HFFc6 (cell line): Measurements from ENCODE around the gene PRKCI. TPM values are rescaled to one million over a fixed set of nuclear protein-coding genes. Genes with fewer than 3 reads are reported as not detected.
A peak's percentile ranks its signal among the peaks of the same experiment; 100 is the strongest.

ENCODE experiments used
- DNase-seq: peaks from one replicate; pipeline ENCODE4 v3.0.0-alpha.2; 2018
- H3K27ac Mint-ChIP-seq: 2 replicates; pipeline ENCODE4 v1.8.0; 2020; ENCODE audit warnings: mild to moderate bottlenecking, mixed read lengths
- H3K27me3 Mint-ChIP-seq: 2 replicates; pipeline ENCODE4 v1.8.0; 2021; ENCODE audit warnings: mild to moderate bottlenecking, moderate library complexity, mixed read lengths; ENCODE audit not compliant: insufficient read depth
- H3K36me3 Mint-ChIP-seq: 2 replicates; pipeline ENCODE4 v1.8.0; 2021; ENCODE audit warnings: low read depth, mixed read lengths
- H3K4me1 Mint-ChIP-seq: 2 replicates; pipeline ENCODE4 v1.8.0; 2020; ENCODE audit warnings: low read depth, mixed read lengths
- H3K4me3 Mint-ChIP-seq: 2 replicates; pipeline ENCODE4 v1.8.0; 2020; ENCODE audit warnings: mild to moderate bottlenecking, moderate library complexity, mixed read lengths
- H3K9me3 Mint-ChIP-seq: 2 replicates; pipeline ENCODE4 v1.8.0; 2020; ENCODE audit warnings: mild to moderate bottlenecking, mixed read lengths
- CTCF ChIP-seq: fragments of 200-600 bp; sonication (generic); IDR thresholded peaks from 2 replicates; pipeline ENCODE4 v1.5.0; 2021; ENCODE audit warnings: antibody characterized with exemption, mild to moderate bottlenecking
- total RNA-seq, 6 experiments: library from RNA; stranded (reverse); fragmentation: NEBNext Ultra II Directional; extraction: Animal tissue kit (Norgen Biotek cat#: 25700); gene quantifications; 2 replicates in 1 of 6; 3 replicates in 5 of 6; pipeline ENCODE4 v1.2.3, GENCODE V29; 2021

Gene PRKCI
- total RNA-seq, 6 experiments from 2014 or later, result 24.9 to 32.5 (median 27.7) TPM

DNA sequence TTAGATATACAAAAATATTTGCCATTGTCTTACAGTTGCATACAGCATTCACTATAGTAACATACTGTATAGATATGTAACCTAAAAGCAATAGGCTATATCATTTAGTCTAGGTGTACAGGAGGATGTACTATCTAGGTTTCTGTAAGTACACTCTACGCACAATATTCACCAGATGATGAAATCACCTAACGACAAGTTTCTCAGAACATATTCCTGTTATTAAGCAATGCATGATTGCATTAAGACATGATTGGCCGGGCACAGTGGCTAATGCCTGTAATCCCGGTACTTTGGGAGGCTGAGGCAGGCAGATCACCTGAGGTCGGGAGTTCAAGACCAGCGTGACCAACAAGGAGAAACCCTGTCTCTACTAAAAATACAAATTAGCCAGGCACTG lies 14.5 kb upstream of the PRKCI start:
- H3K4me1 Mint-ChIP-seq, result peaks cover 5% of the 10 kb centered on the region; the same call in 1 of the 2 replicates
- no peak for TF ChIP-seq CTCF
- H3K27me3 Mint-ChIP-seq, result peaks cover 10% of the 10 kb centered on the region
- no peak overlapping the region for H3K4me3 Mint-ChIP-seq
- 0 out of 2 replicates have a peak, but pooled peaks cover 5% of the 10 kb centered on the region for H3K9me3 Mint-ChIP-seq
- H3K36me3 Mint-ChIP-seq, result peaks cover 6% of the 10 kb centered on the region; the same call in 1 of the 2 replicates
- DNase-seq, result no peak
- H3K27ac Mint-ChIP-seq, result no peak overlapping the region

- Mint-ChIP-seq H3K27ac (no peak overlapping the region), H3K27me3 (peaks cover 10% of the 10 kb centered on the region), H3K36me3 (peaks cover 6% of the 10 kb centered on the region; the same call in 1 of the 2 replicates), H3K9me3 (0 out of 2 replicates have a peak, but pooled peaks cover 5% of the 10 kb centered on the region), H3K4me3 (no peak overlapping the region), H3K4me1 (no peaks in the 10 kb centered on the region)
- no peak for DNase-seq
- no peak for TF ChIP-seq CTCF
These were observed 10.6 kb upstream of the PRKCI start for GRCh38 chr3:170211668-170212067.

DNA sequence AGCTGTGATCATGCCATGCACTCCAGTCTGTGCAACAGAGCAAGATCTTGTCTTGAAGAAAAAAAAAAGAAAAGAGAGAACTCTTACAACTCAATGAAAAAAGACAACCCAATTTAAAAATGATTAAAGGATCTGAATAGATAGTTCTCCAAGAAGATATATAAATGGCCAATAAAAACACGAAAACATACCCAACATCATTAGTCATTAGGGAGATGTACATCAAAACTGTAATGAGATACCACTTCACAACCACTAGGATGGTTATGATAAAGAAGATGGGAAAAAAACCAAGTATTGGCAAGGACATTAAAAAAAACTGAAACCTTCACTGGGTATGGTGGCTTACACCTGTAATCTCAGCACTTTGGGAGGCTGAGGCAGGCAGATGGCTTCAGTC lies 2.4 kb upstream of the PRKCI start:
- 0 out of 2 replicates have a peak, but pooled peaks have one; percentile 17 for TF ChIP-seq CTCF
- Mint-ChIP-seq H3K9me3 (no peaks in the 10 kb centered on the region), H3K36me3 (peaks cover 2% of the 10 kb centered on the region; the same call in 1 of the 2 replicates), H3K4me1 (peaks cover 39% of the 10 kb centered on the region), H3K4me3 (no peak overlapping the region), H3K27me3 (peaks cover 4% of the 10 kb centered on the region), H3K27ac (no peak overlapping the region)
- no peak for DNase-seq

GRCh38 chr3:170220871-170221270 lies 1.4 kb upstream of the PRKCI start:
- H3K27ac Mint-ChIP-seq, result no peak overlapping the region
- peak; percentile 44 for DNase-seq
- H3K27me3 Mint-ChIP-seq, result no peaks in the 10 kb centered on the region; the same call in 1 of the 2 replicates
- TF ChIP-seq CTCF, result no peak
- peaks cover 49% of the 10 kb centered on the region for H3K4me1 Mint-ChIP-seq
- H3K36me3 Mint-ChIP-seq, result peaks cover 6% of the 10 kb centered on the region; the same call in 1 of the 2 replicates
- peak overlapping the region; percentile 54 for H3K4me3 Mint-ChIP-seq
- no peaks in the 10 kb centered on the region for H3K9me3 Mint-ChIP-seq

GRCh38 chr3:170222647-170223541 lies 670 bp downstream of the PRKCI start:
- Mint-ChIP-seq H3K36me3 (peaks cover 6% of the 10 kb centered on the region; the same call in 1 of the 2 replicates), H3K4me1 (peaks cover 69% of the 10 kb centered on the region), H3K9me3 (no peaks in the 10 kb centered on the region), H3K27me3 (no peaks in the 10 kb centered on the region; the same call in 1 of the 2 replicates), H3K27ac (peak overlapping the region; percentile 71), H3K4me3 (peak overlapping the region; percentile 94)
- TF ChIP-seq CTCF, result peak; percentile 49
- peak; percentile 15 for DNase-seq
